GM08714 (cell line): ENCODE measurements around the gene APRT.

Experiments used
- H3K4me3 ChIP-seq: fragments of 200-500 bp; sonication (Bioruptor generic); 2 replicates; pipeline ENCODE4 v1.5.1; 2014; ENCODE audit warnings: mild to moderate bottlenecking, low read length, inconsistent platforms
- ZNF274 ChIP-seq: IDR thresholded peaks from 2 replicates; pipeline ENCODE4 v1.6.1; 2012; ENCODE audit warnings: mild to moderate bottlenecking, low read depth, low read length

APRT gene

GRCh38 chr16:88811769-88812512 is at the start of gene APRT:
Gene APRT, minus strand, starts transcription at chr16:88811928. Its CDS starts 29 bp downstream, at chr16:88811899.
- H3K4me3 ChIP-seq, result peak within 1 kb of the TSS; percentile 85

GRCh38 chr16:88861359-88861758 is 49.6 kb upstream of the APRT start:
- no peak for TF ChIP-seq ZNF274
- H3K4me3 ChIP-seq, result no peak overlapping the region

More at GRCh38 chr16:88811769-88812512, at the start of gene APRT:
- no peak for TF ChIP-seq ZNF274

- TF ChIP-seq ZNF274, result no peak
- no peak overlapping the region for H3K4me3 ChIP-seq
Measured at GRCh38 chr16:88859381-88860091, 47.8 kb upstream of the APRT start.

GRCh38 chr16:88857728-88858339 is 46.1 kb upstream of the APRT start:
- peak overlapping the region; percentile 85 for H3K4me3 ChIP-seq
- no peak for TF ChIP-seq ZNF274

GRCh38 chr16:88856828-88857727 is 45.4 kb upstream of the APRT start, which contains the start of the genes GALNS and TRAPPC2L:
Gene GALNS, minus strand, starts transcription at chr16:88856947. Its CDS starts 70 bp downstream, at chr16:88856877.
Gene TRAPPC2L, plus strand, starts transcription at chr16:88857127. Its CDS starts 24 bp downstream, at chr16:88857151.
- peak within 1 kb of the TSS; percentile 85 for H3K4me3 ChIP-seq
- no peak for TF ChIP-seq ZNF274

GRCh38 chr16:88856122-88856827 is 44.5 kb upstream of the APRT start:
- TF ChIP-seq ZNF274, result no peak
- H3K4me3 ChIP-seq, result peak overlapping the region; percentile 59; the same call in 1 of the 2 replicates

- TF ChIP-seq ZNF274, result no peak
- no peak overlapping the region; the same call in 1 of the 2 replicates for H3K4me3 ChIP-seq
Measured at GRCh38 chr16:88855736-88856121, 44.0 kb upstream of the APRT start.

- no peak for TF ChIP-seq ZNF274
- H3K4me3 ChIP-seq, result no peak overlapping the region
Measured at GRCh38 chr16:88855176-88855575, 43.4 kb upstream of the APRT start.

- H3K4me3 ChIP-seq, result no peak overlapping the region
- TF ChIP-seq ZNF274, result no peak
Measured at GRCh38 chr16:88854306-88855111, 42.8 kb upstream of the APRT start.

- no peak for TF ChIP-seq ZNF274
Measured at GRCh38 chr16:88853325-88853941, 41.7 kb upstream of the APRT start.

GRCh38 chr16:88851616-88852015 is 39.9 kb upstream of the APRT start:
- no peak for TF ChIP-seq ZNF274
- H3K4me3 ChIP-seq, result no peak overlapping the region

More at GRCh38 chr16:88853325-88853941, 41.7 kb upstream of the APRT start:
- H3K4me3 ChIP-seq, result no peak overlapping the region

- no peak overlapping the region for H3K4me3 ChIP-seq
- TF ChIP-seq ZNF274, result no peak
Measured at GRCh38 chr16:88850531-88851199, 38.9 kb upstream of the APRT start.
